ENCODE measurements around the gene CBLIF.
"Not testable (repeated sequence)": the region's sequence is repeated elsewhere in the genome, so short reads cannot be mapped to it uniquely, and the experiment has no call there.

CBLIF gene

DNA sequence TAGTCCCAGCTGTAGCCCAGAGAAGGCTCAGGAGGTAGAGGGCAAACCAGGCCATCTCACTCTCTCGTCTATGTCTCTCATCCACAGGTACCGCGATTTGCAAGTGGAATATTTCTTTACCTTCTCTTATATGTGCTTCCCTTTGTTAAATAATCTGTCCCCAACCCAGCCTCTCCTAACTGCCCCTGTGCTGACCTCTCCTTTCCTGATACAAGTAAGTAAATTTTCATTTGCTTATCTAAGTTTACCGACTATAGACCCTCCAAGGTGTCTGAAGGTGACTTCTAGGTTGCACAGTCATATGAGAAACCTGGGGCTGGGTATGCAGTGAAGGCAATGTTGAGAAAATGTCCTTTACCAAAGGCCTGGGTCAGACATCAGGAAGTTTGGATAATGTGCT, at the start of gene CBLIF:
Gene CBLIF, minus strand, starts transcription at position 101 of the 400 bp plus-strand sequence. Its CDS starts 46 bp downstream, at position 55.
- DNase-seq, result no peak

DNA sequence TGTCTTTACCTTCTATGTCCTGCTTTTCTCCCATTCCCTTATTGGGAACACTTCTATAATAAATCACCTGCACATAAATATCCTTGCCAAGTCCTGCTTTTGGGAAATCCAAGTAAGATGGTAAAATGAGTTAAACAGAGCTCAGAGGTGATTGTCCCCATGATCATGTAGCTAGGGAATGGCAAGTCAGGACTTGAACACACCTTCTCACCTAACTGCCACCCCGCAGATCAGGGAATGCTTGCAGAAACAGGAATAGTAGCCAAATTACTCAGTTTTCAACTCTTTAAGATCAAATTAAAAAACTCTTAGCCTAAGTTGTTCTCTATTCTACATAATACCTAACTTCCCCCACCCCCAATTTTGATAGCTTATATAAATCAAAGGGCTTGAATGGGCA, 49.3 kb upstream of the CBLIF start:
- DNase-seq, result no peak

DNA sequence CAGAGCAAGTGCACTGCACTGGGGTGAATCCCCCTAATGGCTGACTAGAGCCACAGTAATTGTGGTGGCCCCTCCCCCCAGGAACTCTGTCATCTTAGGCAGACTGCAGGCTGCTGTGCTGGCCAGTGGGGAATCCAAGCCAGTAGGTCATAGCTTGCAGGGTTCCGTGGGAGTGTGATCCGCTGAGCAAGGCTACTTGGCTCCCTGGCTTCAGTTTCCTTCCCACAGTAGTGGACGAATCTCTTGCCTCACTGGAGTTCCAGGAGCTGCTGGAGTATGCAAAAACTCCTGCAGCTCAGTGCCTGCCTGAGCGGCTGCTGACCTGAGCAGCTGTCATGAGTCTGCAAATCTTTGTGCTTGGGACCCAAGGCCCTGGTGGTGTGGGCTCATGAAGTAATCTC, 46.5 kb upstream of the CBLIF start:
- peak; percentile 57 to 69 for DNase-seq

DNA sequence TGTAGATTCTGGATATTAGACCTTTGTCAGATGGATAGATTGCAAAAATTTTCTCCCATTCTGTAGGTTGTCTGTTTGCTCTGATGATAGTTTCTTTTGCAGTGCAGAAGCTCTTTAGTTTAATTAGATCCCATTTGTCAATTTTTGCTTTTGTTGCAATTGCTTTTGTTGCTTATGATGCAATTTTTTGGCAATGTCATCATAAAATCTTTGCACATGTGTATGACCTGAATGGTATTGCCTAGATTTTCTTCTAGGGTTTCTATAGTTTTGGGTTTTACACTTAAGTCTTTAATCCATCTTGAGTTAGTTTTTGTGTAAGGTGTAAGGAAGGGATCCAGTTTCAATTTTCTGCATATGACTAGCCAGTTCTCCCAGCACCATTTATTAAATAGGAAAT, 41.9 kb upstream of the CBLIF start:
- not testable (repeated sequence) for DNase-seq

DNA sequence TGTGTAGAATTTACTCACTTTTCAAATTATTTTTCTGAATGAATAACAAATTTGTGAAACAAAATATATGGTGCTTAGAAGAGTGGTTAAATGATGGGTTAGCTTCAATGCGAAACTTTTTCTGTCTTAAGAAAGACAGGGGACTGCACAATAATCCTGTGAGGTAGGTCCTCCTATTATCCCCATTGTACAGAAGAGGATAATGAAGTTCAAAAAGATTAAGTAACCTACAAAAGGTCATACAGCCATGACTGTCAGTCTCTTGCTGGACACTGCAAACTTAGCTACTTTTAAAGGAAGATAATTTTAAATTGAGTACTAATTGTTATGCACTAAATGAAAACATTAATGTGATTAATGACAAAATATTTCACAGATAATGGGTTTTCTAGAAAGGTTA, 38.3 kb upstream of the CBLIF start:
- DNase-seq, result no peak

DNA sequence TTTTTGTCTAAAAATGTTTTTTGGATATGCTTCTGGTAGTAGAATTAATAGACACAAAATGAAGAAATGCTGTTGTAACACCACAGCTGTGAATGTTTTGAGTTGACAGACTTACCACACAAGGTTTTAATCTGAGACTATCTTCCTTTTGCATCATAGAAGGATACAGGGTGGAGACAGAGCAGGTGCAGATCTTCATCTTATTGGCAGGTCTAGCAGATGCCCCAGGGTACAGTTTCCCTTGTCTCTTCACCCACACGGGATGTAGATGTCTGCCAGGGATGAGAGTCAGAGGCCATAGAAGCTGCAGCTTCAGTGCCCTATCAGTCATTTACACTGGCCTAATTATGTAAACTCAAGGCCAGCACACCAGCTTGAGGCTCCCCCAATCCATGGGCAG, 34.3 kb upstream of the CBLIF start:
- no peak for DNase-seq

DNA sequence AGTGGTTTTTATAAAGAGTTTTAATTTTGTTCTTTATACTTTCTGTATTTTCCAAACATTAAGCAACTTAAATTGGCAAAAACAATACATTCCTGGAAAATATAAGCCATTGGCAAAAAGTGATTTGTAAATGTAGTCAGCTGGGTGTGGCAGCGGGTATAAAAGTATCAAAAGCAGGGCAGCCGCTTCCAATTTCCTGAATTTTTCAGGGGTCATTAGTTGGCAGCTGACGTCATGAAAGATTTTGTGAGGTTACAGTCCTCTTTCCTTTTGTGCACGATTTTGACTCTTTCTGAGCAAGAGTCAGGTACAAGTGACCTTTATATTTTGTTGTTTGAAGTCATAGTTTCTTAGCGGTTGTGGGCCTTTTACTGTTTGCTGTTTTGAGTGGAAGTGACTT, 33.3 kb upstream of the CBLIF start, which contains the start of gene OOSP3:
Gene OOSP3, plus strand, starts transcription at position 208 of the 400 bp plus-strand sequence. Its CDS starts 27 bp downstream, at position 235.
- DNase-seq, result no peak

DNA sequence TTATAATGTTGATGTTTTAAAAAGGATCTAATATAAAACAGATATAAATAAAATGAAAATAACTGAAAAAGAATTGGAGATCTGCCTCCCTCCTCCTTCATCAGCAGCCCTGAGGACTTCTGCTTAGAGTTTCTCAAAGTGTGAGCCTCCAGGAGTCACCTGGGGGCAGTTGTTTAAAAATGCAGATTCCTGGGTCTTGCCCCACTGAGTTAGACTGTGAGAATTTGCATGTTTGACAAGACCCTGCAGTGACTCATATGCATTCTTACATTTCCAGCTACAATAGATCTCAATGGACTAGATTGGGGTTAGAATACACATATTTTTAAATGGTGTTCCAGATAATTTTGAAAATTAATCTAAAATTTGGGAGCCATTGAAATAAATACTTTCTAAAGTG, 32.5 kb upstream of the CBLIF start:
- no peak for DNase-seq

DNA sequence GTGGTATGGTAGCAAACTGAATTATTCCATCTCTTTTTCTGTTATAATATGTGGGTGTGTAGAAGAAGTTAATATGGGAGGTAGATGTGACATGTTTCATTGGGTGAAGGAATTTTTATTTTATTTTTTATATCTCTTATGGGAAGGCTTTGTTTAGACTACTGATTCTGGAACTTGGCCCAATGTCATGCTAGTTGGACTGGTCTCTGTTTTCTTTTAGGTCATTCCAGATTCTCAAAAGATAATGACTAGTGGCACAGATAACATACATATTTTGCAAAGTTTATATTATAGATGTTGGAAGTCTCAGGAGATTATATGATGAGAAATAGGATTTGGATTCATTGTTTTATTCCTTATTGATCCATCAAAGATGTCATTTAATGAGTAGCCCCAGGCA, 32.0 kb upstream of the CBLIF start:
- no peak for DNase-seq

DNA sequence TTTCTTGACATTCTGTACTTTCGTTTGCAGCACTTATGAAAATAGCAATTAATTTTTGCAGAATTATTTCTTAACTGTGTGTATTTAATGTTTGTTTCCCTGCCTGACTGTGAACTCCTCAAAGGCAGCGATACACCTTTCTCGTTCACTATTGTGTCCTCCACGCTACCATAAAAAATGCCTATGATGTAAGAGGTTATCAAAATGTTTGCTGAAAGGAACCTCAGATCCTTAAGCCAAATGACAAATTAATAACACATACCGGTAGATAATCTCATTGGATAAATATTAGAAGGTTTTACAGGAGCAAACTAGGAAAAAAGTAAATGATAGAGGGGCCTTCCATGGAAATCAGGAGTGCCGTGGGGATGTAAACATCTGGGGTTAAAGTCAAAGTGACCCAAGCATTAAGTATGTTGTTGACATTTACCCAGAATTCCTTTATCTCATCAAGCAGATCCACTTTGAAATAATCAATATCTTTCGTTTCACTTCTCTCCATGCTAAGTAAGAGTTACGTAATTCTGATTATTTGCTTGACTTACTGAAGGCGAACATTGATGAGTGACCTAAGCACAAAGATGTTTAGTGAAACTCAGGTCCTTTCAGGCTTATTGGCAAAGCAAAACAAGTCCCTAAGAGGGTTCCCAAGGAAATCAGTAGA, 30.7 kb upstream of the CBLIF start:
- no peak for DNase-seq

DNA sequence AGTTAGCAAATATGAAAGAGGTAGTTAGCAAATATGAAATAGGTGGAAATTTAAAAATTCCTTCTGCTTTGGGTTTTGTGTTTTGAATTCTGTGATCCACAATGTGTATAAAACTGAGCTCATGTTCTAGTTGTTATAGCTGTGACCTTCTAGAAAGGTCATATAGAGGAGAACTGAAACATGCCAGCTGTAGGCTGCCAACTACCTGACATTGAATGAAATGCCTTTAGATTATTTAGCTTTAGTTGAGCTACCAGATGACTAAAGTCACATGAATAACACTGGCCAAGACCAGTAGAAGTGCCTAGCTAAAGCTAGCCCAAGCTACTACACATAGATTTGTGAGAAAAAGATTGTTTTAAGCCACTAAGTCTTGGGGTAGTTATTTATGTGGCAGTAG, 26.8 kb upstream of the CBLIF start:
- no peak for DNase-seq

DNA sequence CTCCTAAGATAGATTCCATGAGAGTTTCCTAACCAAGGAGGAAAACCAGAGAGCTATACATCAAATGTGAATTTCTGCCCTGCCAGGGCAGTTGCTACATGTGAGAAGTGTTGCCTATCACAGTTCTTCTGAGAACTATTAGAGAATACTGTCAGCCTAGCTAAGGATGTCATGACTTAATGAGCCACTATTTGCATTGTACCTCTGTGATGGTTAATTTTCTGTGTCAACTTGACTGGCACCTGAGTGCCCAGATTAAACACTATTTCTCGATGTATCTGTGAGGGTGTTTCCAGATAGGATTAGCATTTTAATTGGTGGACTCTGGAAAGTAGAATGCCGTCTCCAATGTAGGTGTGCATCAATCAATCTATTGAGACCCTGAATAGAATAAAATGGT, 22.6 kb upstream of the CBLIF start:
- DNase-seq, result no peak

DNA sequence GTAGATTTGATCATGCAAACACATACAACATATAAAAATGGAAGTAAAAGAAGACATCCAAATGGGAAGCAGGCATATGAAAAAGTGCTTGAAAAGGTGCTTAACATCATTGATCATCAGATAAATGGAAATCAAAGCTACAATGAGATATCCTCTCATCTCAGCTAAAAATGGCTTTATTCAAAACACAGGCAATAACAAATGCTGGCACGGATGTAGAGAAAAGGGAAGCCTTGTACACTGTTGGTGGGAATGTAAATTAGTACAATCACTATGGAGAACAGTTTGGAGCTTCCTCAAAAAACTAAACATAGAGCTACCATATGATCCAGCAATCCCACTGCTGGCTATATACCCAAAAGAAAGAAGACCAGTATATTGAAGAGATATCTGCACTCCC, 21.5 kb upstream of the CBLIF start:
- DNase-seq, result no peak

DNA sequence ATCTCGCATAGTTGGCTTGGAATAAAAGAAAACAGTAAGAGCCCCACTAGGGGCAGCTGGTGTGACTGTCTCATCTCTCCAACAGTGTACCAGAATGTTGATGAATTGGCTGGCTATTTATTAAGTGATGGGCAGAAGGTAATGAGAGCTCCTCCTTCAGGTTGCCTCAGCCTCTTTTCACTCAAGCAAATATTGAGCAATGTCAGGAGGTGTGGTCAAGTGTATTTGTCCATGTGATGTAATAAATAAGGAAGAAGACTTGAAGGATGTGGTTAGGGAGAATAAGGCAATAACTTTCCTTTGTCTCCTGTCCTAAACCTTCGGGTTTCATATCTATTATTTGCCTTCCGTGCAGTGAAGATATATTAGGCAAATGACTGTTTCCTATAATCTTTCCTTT, 21.1 kb upstream of the CBLIF start, which contains the start of gene TCN1:
Gene TCN1, minus strand, starts transcription at position 91 of the 400 bp plus-strand sequence. Its CDS starts 17 bp downstream, at position 74.
- DNase-seq, result no peak

DNA sequence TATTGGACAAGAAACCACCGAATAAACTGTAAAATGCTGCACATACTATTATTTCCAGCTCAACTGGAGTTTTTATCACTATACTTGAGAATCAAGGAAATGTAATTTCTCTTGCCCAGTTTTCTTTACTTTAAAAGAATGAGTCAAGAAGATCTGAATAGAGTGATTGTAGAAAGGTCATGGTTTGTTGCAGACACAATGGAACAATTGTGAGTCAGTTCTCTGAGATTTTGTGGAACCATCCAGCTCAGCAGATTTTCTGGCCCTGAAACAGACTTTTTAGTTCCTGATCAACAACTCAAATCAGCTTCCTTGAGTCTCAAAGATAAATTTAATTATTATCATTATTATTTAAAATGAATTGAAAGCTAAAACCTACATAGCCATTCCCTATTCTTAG, 19.7 kb upstream of the CBLIF start:
- no peak for DNase-seq

DNA sequence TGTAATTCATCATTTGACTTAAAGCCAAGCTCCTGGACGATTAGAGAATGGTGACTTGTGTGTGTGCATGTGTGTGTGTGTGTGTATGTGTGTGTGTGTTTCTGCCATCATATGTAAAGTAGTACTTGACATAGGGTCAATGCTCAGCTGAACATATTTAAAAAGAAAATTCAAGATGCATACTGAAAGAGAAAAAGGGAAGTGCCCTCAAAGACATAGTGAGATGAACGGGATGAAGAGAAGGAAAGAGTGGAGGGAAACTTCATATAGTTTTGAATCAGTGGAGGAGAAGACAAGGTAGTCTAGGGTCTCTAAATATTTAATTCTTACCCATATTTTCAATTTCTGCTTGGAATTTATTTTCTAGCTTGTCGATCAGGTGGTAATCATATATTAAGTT, 17.0 kb upstream of the CBLIF start:
- no peak for DNase-seq

DNA sequence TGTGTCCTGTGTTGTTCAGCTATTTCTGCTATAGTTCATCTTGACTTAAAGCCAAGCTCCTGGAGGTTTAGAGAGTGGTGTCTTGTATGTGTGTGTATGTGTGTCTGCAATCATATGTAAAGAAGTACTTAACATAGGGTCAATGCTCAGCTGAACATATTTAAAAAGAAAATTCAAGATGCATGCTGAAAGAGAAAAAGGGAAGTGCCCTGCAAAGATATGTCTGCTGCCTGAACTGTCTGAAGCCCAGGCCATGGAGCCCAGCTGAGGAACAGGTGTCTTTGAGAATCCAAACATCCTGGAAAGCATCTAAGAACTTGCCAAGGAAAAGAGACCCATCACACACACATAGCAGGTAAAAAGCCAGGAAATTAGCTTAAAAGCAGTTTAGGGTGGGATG, 14.4 kb upstream of the CBLIF start:
- DNase-seq, result no peak

DNA sequence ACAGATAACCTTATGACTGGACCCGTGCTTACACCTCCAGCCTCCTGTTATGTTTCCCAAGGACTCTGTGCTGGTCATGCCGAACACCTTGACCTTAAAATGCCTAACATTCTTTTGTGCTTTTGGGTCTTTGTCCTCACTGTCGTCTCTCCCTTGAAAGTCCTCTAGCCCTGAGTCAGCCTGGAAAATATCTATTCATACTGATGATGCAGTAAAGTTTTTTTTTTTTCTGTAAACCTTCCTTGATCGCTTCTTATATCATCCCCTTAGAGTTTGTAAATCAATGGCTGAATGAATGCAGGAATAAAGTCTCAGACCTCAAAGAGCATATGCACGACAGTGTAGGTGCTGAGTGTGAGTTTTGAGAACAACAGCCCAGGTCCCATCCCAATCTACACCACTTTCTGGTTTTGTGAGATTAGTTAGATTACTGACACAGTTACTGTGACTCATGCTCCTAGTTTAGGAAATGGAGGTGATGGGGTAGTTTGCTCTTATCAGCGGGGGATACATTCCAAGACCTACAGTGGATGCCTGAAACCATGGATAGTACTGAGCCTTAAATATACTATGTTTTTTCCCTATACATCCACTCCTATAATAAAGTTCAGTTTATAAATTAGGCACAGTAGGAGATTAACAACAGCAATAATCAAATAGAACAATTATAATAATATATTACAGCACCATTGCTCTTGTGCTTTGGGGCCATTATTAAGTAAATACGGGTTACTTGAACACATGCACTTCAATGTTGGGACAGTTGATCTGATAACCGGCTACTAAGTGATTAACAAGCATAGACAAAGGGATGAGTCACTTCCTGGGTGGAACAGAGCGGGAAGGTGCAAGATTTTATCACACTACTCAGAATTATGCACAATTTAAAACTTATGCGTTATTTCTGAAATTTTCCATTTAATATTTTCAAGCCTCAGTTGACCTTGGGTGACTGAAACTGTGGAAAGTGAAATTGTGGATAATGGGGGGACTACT, 12.4 kb upstream of the CBLIF start:
- DNase-seq, result no peak

DNA sequence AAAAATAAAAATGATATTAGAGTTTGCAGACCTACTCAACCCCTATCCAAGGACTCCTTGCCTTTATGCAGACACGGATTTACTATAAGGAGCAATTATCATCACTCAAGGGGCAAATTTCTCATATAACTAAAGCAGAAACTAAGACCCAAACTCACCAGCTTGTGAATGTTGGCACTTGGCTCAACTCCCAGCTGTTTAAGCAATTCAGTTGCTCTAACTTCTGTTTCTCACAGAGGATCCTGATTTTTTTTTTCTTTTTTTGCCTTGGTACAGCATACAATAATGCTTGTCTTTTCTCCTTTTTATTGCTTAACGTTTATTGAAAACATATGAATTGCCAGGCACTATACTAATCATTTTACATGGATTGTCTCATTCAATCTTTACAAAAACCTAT, 9.6 kb upstream of the CBLIF start:
- no peak for DNase-seq

DNA sequence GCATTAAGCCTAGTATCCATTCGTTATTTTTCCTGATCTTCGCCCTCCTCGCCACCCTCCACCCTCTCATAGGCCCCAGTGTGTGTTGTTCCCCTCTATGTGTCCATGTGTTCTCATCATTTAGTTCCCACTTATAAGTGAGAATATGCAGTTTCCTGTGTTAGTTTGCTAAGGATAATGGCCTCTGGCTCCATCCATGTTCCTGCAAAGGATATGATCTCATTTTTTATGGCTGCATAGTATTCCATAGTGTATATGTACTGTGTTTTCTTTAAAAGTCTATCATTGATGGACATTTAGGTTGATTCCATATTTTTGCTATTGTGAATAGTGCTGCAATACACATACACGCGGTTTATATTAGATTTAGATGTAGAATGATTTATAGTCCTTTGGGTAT, 6.1 kb upstream of the CBLIF start:
- DNase-seq, result not testable (repeated sequence)

DNA sequence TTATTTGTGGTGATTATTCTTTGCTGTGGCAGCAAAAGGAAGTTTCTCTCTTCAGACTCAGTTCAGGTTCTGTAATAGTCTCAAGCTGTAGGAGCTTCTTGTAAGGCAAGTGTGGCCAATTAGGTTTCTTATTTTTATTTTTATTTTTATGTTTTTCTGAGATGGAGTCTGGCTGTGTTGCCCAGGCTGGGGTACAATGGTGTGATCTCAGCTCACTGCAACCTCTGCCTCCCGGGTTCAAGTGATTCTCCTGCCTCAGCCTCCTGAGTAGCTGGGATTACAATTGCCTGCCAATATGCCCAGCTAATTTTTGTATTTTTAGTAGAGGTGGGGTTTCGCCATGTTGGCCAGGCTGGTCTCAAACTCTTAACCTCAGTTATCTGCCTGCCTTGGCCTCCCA, 4.3 kb upstream of the CBLIF start:
- DNase-seq, result not testable (repeated sequence)

DNA sequence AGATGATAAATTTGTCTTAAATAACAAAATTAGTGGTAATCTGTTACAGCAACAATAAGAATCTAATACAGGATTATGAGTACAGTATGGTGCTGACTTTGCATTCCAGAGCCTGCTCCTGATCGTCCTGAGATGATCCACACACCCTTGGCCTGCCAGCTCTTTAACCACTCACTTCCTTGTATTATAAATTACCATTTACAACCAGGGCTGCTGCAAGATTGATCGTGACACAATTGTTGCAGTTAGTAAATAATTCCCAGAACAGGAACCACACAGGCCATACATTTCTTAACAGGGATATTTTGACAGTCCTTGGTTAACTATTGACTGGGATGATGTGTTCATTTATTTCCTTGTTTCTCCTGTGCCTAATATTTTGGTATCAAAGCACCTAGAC, 3.8 kb upstream of the CBLIF start:
- no peak for DNase-seq

DNA sequence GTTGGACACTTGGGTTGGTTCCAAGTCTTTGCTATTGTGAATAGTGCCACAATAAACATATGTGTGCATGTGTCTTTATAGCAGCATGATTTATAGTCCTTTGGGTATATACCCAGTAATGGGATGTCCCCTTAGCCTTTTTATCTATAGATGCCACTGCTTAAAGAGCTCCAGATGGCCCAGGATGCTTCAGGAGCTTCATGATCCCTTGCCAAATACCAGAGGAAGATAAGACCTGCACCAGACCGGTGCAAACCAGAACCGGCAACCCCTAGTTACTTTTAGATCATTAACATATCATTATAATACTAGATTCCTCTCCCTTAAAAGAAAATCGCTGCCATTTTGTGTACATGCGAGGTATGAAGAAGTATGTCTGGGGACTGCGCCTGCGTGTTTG, 3.1 kb upstream of the CBLIF start:
- not testable (repeated sequence) for DNase-seq

DNA sequence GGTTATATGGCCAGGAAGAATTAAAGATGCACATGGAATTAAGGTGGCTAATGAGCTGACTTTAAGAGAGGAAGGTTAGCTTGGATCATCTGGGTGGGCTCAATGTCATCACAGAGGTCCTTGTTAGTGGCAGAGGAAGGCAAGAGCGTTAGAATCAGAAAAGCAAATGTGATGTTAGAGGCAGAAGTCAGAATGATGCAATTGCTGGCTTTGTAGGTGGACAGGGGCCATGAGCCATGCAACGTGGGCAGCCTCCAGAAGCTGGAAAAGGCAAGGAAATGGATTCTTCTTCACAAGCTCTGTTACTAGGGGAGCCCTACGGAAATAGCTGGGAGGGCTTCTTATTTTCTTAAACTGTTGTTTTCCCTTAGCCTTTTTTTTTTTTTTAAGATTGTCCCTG, 2.3 kb upstream of the CBLIF start:
- no peak for DNase-seq
